Measurements from ENCODE around the gene PPP2R5A.

The PPP2R5A gene

GRCh38 chr1:212284744-212285684, at the start of gene PPP2R5A:
TSS of gene PPP2R5A (plus strand) at chr1:212285410. CDS start at chr1:212286111, 701 bp downstream.
- TF ChIP-seq YY1 (IDR thresholded peaks at IDR 0.05; ENCODE audit: low read depth) (peak; percentile 53), RAD21 (IDR thresholded peaks at IDR 0.05; ENCODE audit: low read depth) (no peak; the same call in 1 of the 2 replicates), REST (IDR thresholded peaks at IDR 0.05; ENCODE audit: low read depth) (no peak), EGR1 (IDR thresholded peaks at IDR 0.05) (peak; percentile 95), TAF1 (IDR thresholded peaks at IDR 0.05; ENCODE audit: low read depth) (peak; percentile 66), TCF12 (IDR thresholded peaks at IDR 0.05; ENCODE audit: low read depth) (peak; percentile 78), USF1 (IDR thresholded peaks at IDR 0.05) (peak; percentile 84), CREB1 (IDR thresholded peaks at IDR 0.05; ENCODE audit: low read depth) (peak; percentile 68; the same call in 1 of the 2 replicates), NFIC (IDR thresholded peaks at IDR 0.05) (no peak; the same call in 1 of the 2 replicates), MAX (IDR thresholded peaks at IDR 0.05) (peak; percentile 52), TEAD4 (IDR thresholded peaks at IDR 0.05) (peak; percentile 1; the same call in 1 of the 2 replicates), EP300 (IDR thresholded peaks at IDR 0.05; ENCODE audit: borderline replicate concordance) (no peak), CEBPB (IDR thresholded peaks at IDR 0.05) (no peak), ZBTB7A (IDR thresholded peaks at IDR 0.05; ENCODE audit: low read depth) (0 out of 2 replicates have a peak, but pooled peaks have one; percentile 10), FOXM1 (IDR thresholded peaks at IDR 0.05; ENCODE audit: borderline replicate concordance, low read depth) (no peak)

- TF ChIP-seq CEBPB (IDR thresholded peaks at IDR 0.05) (no peak), TCF12 (IDR thresholded peaks at IDR 0.05; ENCODE audit: low read depth) (no peak), EP300 (IDR thresholded peaks at IDR 0.05; ENCODE audit: borderline replicate concordance) (no peak), TAF1 (IDR thresholded peaks at IDR 0.05; ENCODE audit: low read depth) (no peak), TEAD4 (IDR thresholded peaks at IDR 0.05) (no peak), MAX (IDR thresholded peaks at IDR 0.05) (no peak), YY1 (IDR thresholded peaks at IDR 0.05; ENCODE audit: low read depth) (no peak), CREB1 (IDR thresholded peaks at IDR 0.05; ENCODE audit: low read depth) (no peak), ZBTB7A (IDR thresholded peaks at IDR 0.05; ENCODE audit: low read depth) (no peak), EGR1 (IDR thresholded peaks at IDR 0.05) (no peak), FOXM1 (IDR thresholded peaks at IDR 0.05; ENCODE audit: borderline replicate concordance, low read depth) (no peak), NFIC (IDR thresholded peaks at IDR 0.05) (no peak)
These were observed 49.4 kb upstream of the PPP2R5A start for GRCh38 chr1:212235857-212236256.

GRCh38 chr1:212236664-212237220, 48.5 kb upstream of the PPP2R5A start:
- TF ChIP-seq EGR1 (IDR thresholded peaks at IDR 0.05) (no peak), CREB1 (IDR thresholded peaks at IDR 0.05; ENCODE audit: low read depth) (no peak), NFIC (IDR thresholded peaks at IDR 0.05) (no peak), TCF12 (IDR thresholded peaks at IDR 0.05; ENCODE audit: low read depth) (no peak), MAX (IDR thresholded peaks at IDR 0.05) (no peak), RAD21 (IDR thresholded peaks at IDR 0.05; ENCODE audit: low read depth) (no peak)

- TF ChIP-seq RAD21 (IDR thresholded peaks at IDR 0.05; ENCODE audit: low read depth) (no peak), MAX (IDR thresholded peaks at IDR 0.05) (no peak), YY1 (IDR thresholded peaks at IDR 0.05; ENCODE audit: low read depth) (no peak), CEBPB (IDR thresholded peaks at IDR 0.05) (no peak), EP300 (IDR thresholded peaks at IDR 0.05; ENCODE audit: borderline replicate concordance) (no peak), EGR1 (IDR thresholded peaks at IDR 0.05) (no peak), USF1 (IDR thresholded peaks at IDR 0.05) (no peak), TCF12 (IDR thresholded peaks at IDR 0.05; ENCODE audit: low read depth) (no peak), TEAD4 (IDR thresholded peaks at IDR 0.05) (no peak), FOXM1 (IDR thresholded peaks at IDR 0.05; ENCODE audit: borderline replicate concordance, low read depth) (no peak)
These were observed 47.6 kb upstream of the PPP2R5A start for GRCh38 chr1:212237651-212238050.

- no peak for TF ChIP-seq RAD21 (IDR thresholded peaks at IDR 0.05; ENCODE audit: low read depth)
These were observed 46.7 kb upstream of the PPP2R5A start for GRCh38 chr1:212238552-212238951.

GRCh38 chr1:212241501-212241900, 43.7 kb upstream of the PPP2R5A start:
- TF ChIP-seq TAF1 (IDR thresholded peaks at IDR 0.05; ENCODE audit: low read depth) (no peak), USF1 (IDR thresholded peaks at IDR 0.05) (no peak), RAD21 (IDR thresholded peaks at IDR 0.05; ENCODE audit: low read depth) (no peak), FOXM1 (IDR thresholded peaks at IDR 0.05; ENCODE audit: borderline replicate concordance, low read depth) (no peak), YY1 (IDR thresholded peaks at IDR 0.05; ENCODE audit: low read depth) (no peak), TEAD4 (IDR thresholded peaks at IDR 0.05) (no peak), EP300 (IDR thresholded peaks at IDR 0.05; ENCODE audit: borderline replicate concordance) (no peak), ZBTB7A (IDR thresholded peaks at IDR 0.05; ENCODE audit: low read depth) (no peak), NFIC (IDR thresholded peaks at IDR 0.05) (no peak), REST (IDR thresholded peaks at IDR 0.05; ENCODE audit: low read depth) (no peak), MAX (IDR thresholded peaks at IDR 0.05) (no peak), EGR1 (IDR thresholded peaks at IDR 0.05) (no peak), TCF12 (IDR thresholded peaks at IDR 0.05; ENCODE audit: low read depth) (no peak), CREB1 (IDR thresholded peaks at IDR 0.05; ENCODE audit: low read depth) (no peak), CEBPB (IDR thresholded peaks at IDR 0.05) (no peak)
